ENCODE data around the gene PDE4D. TPM values are rescaled to one million over a fixed set of nuclear protein-coding genes. Genes with fewer than 3 reads are reported as not detected.

The PDE4D gene
- total and polyA plus RNA-seq, 4 donors: 12.8 to 167 (median 44.5) TPM

DNA sequence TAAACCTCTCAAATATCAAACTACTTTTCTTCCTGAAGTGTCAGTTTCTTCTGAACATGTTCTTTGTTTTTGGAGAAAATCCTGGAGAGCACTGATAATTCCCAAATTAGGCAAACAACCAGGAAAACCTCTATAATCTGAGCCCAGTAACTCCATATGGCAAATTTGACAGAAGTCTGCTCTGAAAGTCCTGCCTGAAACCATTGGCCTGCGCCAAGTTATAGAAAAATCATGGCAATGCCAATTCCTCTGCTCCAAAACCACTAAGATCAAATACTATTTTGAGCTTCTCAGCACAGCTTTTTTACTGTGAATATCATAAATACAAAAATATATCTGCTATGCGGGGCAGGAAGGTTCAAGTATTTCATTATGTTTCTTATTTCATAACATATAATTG is 45.9 kb downstream of the PDE4D start:
- no peak for ATAC-seq (ENCODE audit: insufficient read depth, low FRiP score)
- WGBS, 2 donors: 92 to 93% methylated on average over 2 of the region's 2 CpGs
- no peaks in the 10 kb centered on the region for H3K36me3 ChIP-seq (ENCODE audit: control insufficient read depth in 4 of 4, insufficient read depth in 4 of 4, low read length in 4 of 4)
- H3K9ac ChIP-seq (ENCODE audit: insufficient read depth in 1 of 2, low read length in 2 of 2): no peak overlapping the region
- no peaks in the 10 kb centered on the region for H3K27me3 ChIP-seq (ENCODE audit: control insufficient read depth in 3 of 3, insufficient read depth in 3 of 3, low read length in 2 of 3)
- no peak overlapping the region for H3K27ac ChIP-seq (ENCODE audit: low read depth in 1 of 2, low read length in 1 of 2)
- H3K4me1 ChIP-seq (ENCODE audit: control insufficient read depth in 5 of 5, insufficient read depth in 5 of 5, low read length in 5 of 5): no peaks in the 10 kb centered on the region
- DNase-seq: no peak
- no peak overlapping the region for H3K4me3 ChIP-seq
- TF ChIP-seq, protein P1, sequence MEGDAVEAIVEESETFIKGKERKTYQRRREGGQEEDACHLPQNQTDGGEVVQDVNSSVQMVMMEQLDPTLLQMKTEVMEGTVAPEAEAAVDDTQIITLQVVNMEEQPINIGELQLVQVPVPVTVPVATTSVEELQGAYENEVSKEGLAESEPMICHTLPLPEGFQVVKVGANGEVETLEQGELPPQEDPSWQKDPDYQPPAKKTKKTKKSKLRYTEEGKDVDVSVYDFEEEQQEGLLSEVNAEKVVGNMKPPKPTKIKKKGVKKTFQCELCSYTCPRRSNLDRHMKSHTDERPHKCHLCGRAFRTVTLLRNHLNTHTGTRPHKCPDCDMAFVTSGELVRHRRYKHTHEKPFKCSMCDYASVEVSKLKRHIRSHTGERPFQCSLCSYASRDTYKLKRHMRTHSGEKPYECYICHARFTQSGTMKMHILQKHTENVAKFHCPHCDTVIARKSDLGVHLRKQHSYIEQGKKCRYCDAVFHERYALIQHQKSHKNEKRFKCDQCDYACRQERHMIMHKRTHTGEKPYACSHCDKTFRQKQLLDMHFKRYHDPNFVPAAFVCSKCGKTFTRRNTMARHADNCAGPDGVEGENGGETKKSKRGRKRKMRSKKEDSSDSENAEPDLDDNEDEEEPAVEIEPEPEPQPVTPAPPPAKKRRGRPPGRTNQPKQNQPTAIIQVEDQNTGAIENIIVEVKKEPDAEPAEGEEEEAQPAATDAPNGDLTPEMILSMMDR (IDR thresholded peaks at IDR 0.05; ENCODE audit: control extremely low read depth, extremely low read depth): no peak
- H3K9me3 ChIP-seq (ENCODE audit: control insufficient read depth in 4 of 4, insufficient read depth in 3 of 4, low read length in 3 of 4): no peaks in the 10 kb centered on the region

DNA sequence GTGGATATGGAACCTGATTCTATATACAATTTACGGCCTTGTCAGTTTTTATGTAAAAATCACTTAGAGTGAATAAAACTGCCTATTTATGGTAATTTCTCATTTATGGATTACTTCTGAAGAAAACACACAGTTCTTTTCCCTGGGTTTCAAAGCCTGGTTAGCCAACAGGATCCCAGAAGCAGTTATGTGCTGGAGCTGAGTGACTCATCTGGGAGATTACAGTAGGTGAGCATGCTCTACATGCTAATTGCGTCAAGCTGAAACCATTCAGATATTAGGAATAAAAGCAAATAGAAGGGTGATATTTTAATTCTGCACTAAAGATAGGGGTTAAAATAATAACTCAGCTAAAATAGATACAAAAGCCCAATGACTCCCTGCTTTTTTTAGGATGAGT is 47.8 kb downstream of the PDE4D start:
- H3K4me1 ChIP-seq (ENCODE audit: control insufficient read depth in 5 of 5, insufficient read depth in 5 of 5, low read length in 5 of 5): peaks cover 0 to under 1% (median 0%) of the 10 kb centered on the region in 5 donors
- no peak overlapping the region for H3K9ac ChIP-seq (ENCODE audit: insufficient read depth in 1 of 2, low read length in 2 of 2)
- TF ChIP-seq, protein P1 (IDR thresholded peaks at IDR 0.05; ENCODE audit: control extremely low read depth, extremely low read depth): no peak
- H3K9me3 ChIP-seq (ENCODE audit: control insufficient read depth in 4 of 4, insufficient read depth in 3 of 4, low read length in 3 of 4): no peaks in the 10 kb centered on the region
- WGBS, 2 donors: 95 to 98% methylated on average over 2 of the region's 2 CpGs
- no peak overlapping the region for H3K27ac ChIP-seq (ENCODE audit: low read depth in 1 of 2, low read length in 1 of 2)
- no peak for ATAC-seq (ENCODE audit: insufficient read depth, low FRiP score)
- H3K27me3 ChIP-seq (ENCODE audit: control insufficient read depth in 3 of 3, insufficient read depth in 3 of 3, low read length in 2 of 3): no peaks in the 10 kb centered on the region
- DNase-seq: no peak
- H3K4me3 ChIP-seq: no peak overlapping the region
- no peaks in the 10 kb centered on the region for H3K36me3 ChIP-seq (ENCODE audit: control insufficient read depth in 4 of 4, insufficient read depth in 4 of 4, low read length in 4 of 4)

DNA sequence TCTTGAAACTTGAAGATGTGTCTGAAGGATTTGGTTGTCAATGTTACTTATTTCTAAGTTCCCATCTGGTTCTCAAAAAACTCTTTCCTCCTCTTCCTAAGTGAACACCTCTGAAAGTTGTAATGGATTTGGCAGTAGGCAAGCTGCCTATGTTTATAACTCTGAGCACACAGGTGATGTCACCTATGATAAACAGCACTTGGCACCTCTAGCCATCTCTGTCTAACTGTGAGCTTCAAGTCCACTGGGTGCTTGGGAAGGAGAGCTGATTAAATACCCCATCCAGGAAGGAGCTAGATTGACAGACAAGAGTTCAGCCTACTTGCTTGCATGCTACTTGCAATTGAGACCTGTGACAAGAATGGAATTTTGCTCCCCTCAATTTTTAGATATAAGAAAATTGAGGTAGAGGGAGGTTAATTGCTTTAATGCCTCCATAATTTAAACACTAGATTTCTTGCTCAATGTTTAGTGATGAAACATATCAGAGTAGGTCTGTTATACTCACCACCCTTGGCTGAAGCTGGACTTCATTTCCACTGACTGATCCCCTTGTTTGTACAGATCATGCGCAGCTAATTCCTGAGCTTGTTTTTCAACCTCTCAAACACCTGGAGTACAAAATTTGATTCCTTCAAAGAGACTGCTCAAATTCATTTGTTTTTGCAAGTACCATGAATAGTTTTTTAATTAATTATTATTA is 49.9 kb downstream of the PDE4D start:
- 90 to 95% methylated on average over 1 of the region's 1 CpG for WGBS, 2 donors
- H3K9me3 ChIP-seq (ENCODE audit: control insufficient read depth in 4 of 4, insufficient read depth in 3 of 4, low read length in 3 of 4): no peaks in the 10 kb centered on the region
- H3K36me3 ChIP-seq (ENCODE audit: control insufficient read depth in 4 of 4, insufficient read depth in 4 of 4, low read length in 4 of 4): no peaks in the 10 kb centered on the region
- no peak overlapping the region for H3K9ac ChIP-seq (ENCODE audit: insufficient read depth in 1 of 2, low read length in 2 of 2)
- no peak overlapping the region for H3K4me3 ChIP-seq
- no peak for DNase-seq
- no peak for ATAC-seq (ENCODE audit: insufficient read depth, low FRiP score)
- peaks cover 0 to 7% (median 0%) of the 10 kb centered on the region in 5 donors for H3K4me1 ChIP-seq (ENCODE audit: control insufficient read depth in 5 of 5, insufficient read depth in 5 of 5, low read length in 5 of 5)
- TF ChIP-seq, protein P1 (IDR thresholded peaks at IDR 0.05; ENCODE audit: control extremely low read depth, extremely low read depth): no peak
- H3K27ac ChIP-seq (ENCODE audit: low read depth in 1 of 2, low read length in 1 of 2): no peak overlapping the region
- H3K27me3 ChIP-seq (ENCODE audit: control insufficient read depth in 3 of 3, insufficient read depth in 3 of 3, low read length in 2 of 3): no peaks in the 10 kb centered on the region

DNA sequence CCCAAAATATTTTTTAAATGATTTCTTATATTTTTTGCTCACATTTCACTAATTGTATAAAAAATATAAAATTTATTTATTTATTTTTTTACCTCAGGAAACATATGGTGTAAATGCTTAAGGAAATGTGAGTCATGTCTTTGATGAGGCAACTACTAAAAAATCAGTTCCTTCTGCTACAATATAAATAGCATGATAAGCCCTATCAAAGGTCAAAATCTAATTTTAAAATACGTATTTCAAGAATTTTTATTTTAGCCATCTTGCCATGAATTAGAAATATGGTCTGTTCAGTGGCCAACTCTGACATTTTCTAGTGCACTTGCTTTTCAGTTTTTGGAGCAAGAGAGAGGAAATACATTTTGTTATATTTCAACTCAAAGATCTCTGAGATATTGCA is 50.5 kb downstream of the PDE4D start:
- Histone ChIP-seq H3K9ac (ENCODE audit: insufficient read depth in 1 of 2, low read length in 2 of 2) (no peak overlapping the region), H3K27ac (ENCODE audit: low read depth in 1 of 2, low read length in 1 of 2) (no peak overlapping the region), H3K4me3 (no peak overlapping the region), H3K36me3 (ENCODE audit: control insufficient read depth in 4 of 4, insufficient read depth in 4 of 4, low read length in 4 of 4) (no peaks in the 10 kb centered on the region), H3K4me1 (ENCODE audit: control insufficient read depth in 5 of 5, insufficient read depth in 5 of 5, low read length in 5 of 5) (peaks cover 0 to 7% (median 0%) of the 10 kb centered on the region in 5 donors), H3K9me3 (ENCODE audit: control insufficient read depth in 4 of 4, insufficient read depth in 3 of 4, low read length in 3 of 4) (no peaks in the 10 kb centered on the region), H3K27me3 (ENCODE audit: control insufficient read depth in 3 of 3, insufficient read depth in 3 of 3, low read length in 2 of 3) (no peaks in the 10 kb centered on the region)
- 31 to 42% methylated on average over 1 of the region's 1 CpG for WGBS, 2 donors
- no peak for DNase-seq
- TF ChIP-seq, protein P1 (IDR thresholded peaks at IDR 0.05; ENCODE audit: control extremely low read depth, extremely low read depth): no peak
- ATAC-seq (ENCODE audit: insufficient read depth, low FRiP score): no peak

All from lung (tissue), 12 donors.